ENCODE measurements around the gene SNTG2. TPM values are rescaled to one million over a fixed set of nuclear protein-coding genes. Genes with fewer than 3 reads are reported as not detected.
A peak's percentile ranks its signal among the peaks of the same experiment; 100 is the strongest.

The SNTG2 gene
- total and polyA plus RNA-seq, 4 donors: 1.5 to 4.2 (median 1.9) TPM

- whole genome bisulfite sequencing (ENCODE audit: insufficient coverage): 100% methylated on average over 1 of the region's 5 CpGs
- Histone ChIP-seq H3K36me3 (ENCODE audit: control insufficient read depth, insufficient read depth, low read length) (no peaks in the 10 kb centered on the region), H3K27ac (ENCODE audit: low read depth, low read length) (no peak overlapping the region), H3K4me3 (ENCODE audit: low read depth, low read length) (no peak overlapping the region), H3K4me1 (ENCODE audit: control insufficient read depth, insufficient read depth, low read length) (no peaks in the 10 kb centered on the region), H3K9me3 (ENCODE audit: control insufficient read depth, insufficient read depth, low read length) (no peaks in the 10 kb centered on the region), H3K27me3 (ENCODE audit: control insufficient read depth, insufficient read depth, low read length) (no peaks in the 10 kb centered on the region)
- no peak for DNase-seq (ENCODE audit: low read depth in 4 of 6, low spot score in 6 of 6)
These were observed 53.7 kb downstream of the SNTG2 start for GRCh38 chr2:1004398-1004797.

GRCh38 chr2:1010415-1010930 lies 59.8 kb downstream of the SNTG2 start:
- Histone ChIP-seq H3K36me3 (ENCODE audit: control insufficient read depth, insufficient read depth, low read length) (no peaks in the 10 kb centered on the region), H3K27ac (ENCODE audit: low read depth, low read length) (no peak overlapping the region), H3K4me3 (ENCODE audit: low read depth, low read length) (no peak overlapping the region), H3K9me3 (ENCODE audit: control insufficient read depth, insufficient read depth, low read length) (no peaks in the 10 kb centered on the region), H3K27me3 (ENCODE audit: control insufficient read depth, insufficient read depth, low read length) (no peaks in the 10 kb centered on the region), H3K4me1 (ENCODE audit: control insufficient read depth, insufficient read depth, low read length) (peaks cover 8% of the 10 kb centered on the region)
- 18% methylated on average over 7 of the region's 7 CpGs for WGBS (ENCODE audit: insufficient coverage)
- DNase-seq (ENCODE audit: low read depth in 4 of 6, low spot score in 6 of 6): peak in 3 of 6 donors; percentile 40 to 89 (median 88)

DNA sequence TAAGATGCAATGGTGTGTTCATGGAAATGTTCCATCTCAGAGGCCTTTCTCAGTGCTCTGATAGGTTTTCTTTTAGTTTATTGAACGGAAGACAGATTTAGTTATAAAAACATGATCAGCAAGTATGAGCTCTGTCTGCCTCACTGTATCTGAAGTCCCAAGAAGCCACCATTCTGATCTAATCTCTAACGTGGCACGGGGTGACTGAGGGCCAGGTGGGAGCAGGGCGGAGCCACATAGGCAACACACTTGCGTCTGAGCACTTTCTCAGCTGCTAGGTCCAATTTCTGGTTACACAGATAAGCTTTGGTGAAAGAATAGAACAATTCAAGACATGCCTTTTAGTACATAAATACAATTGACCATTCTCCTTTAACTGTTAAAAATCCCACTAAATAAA lies 60.4 kb downstream of the SNTG2 start:
- no peak overlapping the region for H3K4me3 ChIP-seq (ENCODE audit: low read depth, low read length)
- DNase-seq (ENCODE audit: low read depth in 4 of 6, low spot score in 6 of 6): no peak
- H3K27ac ChIP-seq (ENCODE audit: low read depth, low read length): no peak overlapping the region
- WGBS (ENCODE audit: insufficient coverage): 68% methylated on average over 5 of the region's 5 CpGs
- H3K9me3 ChIP-seq (ENCODE audit: control insufficient read depth, insufficient read depth, low read length): no peaks in the 10 kb centered on the region
- no peaks in the 10 kb centered on the region for H3K36me3 ChIP-seq (ENCODE audit: control insufficient read depth, insufficient read depth, low read length)
- no peaks in the 10 kb centered on the region for H3K27me3 ChIP-seq (ENCODE audit: control insufficient read depth, insufficient read depth, low read length)
- peaks cover 8% of the 10 kb centered on the region for H3K4me1 ChIP-seq (ENCODE audit: control insufficient read depth, insufficient read depth, low read length)

DNA sequence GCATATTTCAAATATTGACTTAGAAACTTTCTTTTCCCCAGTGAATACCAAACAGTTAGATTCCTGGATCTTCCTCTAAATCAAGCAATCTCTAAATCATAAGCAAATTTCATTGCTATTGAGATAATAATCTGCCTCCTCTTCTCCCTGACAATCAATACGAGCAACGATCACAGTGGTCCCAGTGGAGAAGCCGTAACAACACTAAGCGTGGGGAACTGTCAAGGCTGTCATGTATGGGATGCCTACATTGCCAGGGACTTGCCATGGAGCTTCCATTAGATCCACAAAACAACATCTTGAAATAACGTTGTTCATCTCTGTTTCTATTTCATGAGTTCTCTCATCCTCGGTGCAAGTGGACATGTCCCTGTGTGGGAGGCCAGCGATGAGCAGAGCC lies 61.3 kb downstream of the SNTG2 start:
- Histone ChIP-seq H3K27ac (ENCODE audit: low read depth, low read length) (no peak overlapping the region), H3K36me3 (ENCODE audit: control insufficient read depth, insufficient read depth, low read length) (no peaks in the 10 kb centered on the region)
- WGBS (ENCODE audit: insufficient coverage): 95% methylated on average over 3 of the region's 7 CpGs

GRCh38 chr2:1014802-1015201 lies 64.2 kb downstream of the SNTG2 start:
- no peak overlapping the region for H3K27ac ChIP-seq (ENCODE audit: low read depth, low read length)
- H3K36me3 ChIP-seq (ENCODE audit: control insufficient read depth, insufficient read depth, low read length): no peaks in the 10 kb centered on the region
- no peak for DNase-seq (ENCODE audit: low read depth in 4 of 6, low spot score in 6 of 6)
- no peaks in the 10 kb centered on the region for H3K27me3 ChIP-seq (ENCODE audit: control insufficient read depth, insufficient read depth, low read length)
- H3K4me1 ChIP-seq (ENCODE audit: control insufficient read depth, insufficient read depth, low read length): peaks cover 8% of the 10 kb centered on the region
- 82% methylated on average over 12 of the region's 12 CpGs for WGBS (ENCODE audit: insufficient coverage)
- no peaks in the 10 kb centered on the region for H3K9me3 ChIP-seq (ENCODE audit: control insufficient read depth, insufficient read depth, low read length)
- no peak overlapping the region for H3K4me3 ChIP-seq (ENCODE audit: low read depth, low read length)

More for the DNA sequence above, 61.3 kb downstream of the SNTG2 start:
- Histone ChIP-seq H3K27me3 (ENCODE audit: control insufficient read depth, insufficient read depth, low read length) (no peaks in the 10 kb centered on the region), H3K9me3 (ENCODE audit: control insufficient read depth, insufficient read depth, low read length) (no peaks in the 10 kb centered on the region), H3K4me1 (ENCODE audit: control insufficient read depth, insufficient read depth, low read length) (peaks cover 8% of the 10 kb centered on the region), H3K4me3 (ENCODE audit: low read depth, low read length) (no peak overlapping the region)
- DNase-seq (ENCODE audit: low read depth in 4 of 6, low spot score in 6 of 6): no peak

GRCh38 chr2:1016500-1016899 lies 65.9 kb downstream of the SNTG2 start:
- H3K4me3 ChIP-seq (ENCODE audit: low read depth, low read length): no peak overlapping the region
- DNase-seq (ENCODE audit: low read depth in 4 of 6, low spot score in 6 of 6): no peak
- no peaks in the 10 kb centered on the region for H3K4me1 ChIP-seq (ENCODE audit: control insufficient read depth, insufficient read depth, low read length)
- 98% methylated on average over 8 of the region's 8 CpGs for WGBS (ENCODE audit: insufficient coverage)
- H3K27me3 ChIP-seq (ENCODE audit: control insufficient read depth, insufficient read depth, low read length): no peaks in the 10 kb centered on the region
- H3K27ac ChIP-seq (ENCODE audit: low read depth, low read length): no peak overlapping the region
- H3K36me3 ChIP-seq (ENCODE audit: control insufficient read depth, insufficient read depth, low read length): no peaks in the 10 kb centered on the region
- no peaks in the 10 kb centered on the region for H3K9me3 ChIP-seq (ENCODE audit: control insufficient read depth, insufficient read depth, low read length)

- no peaks in the 10 kb centered on the region for H3K4me1 ChIP-seq (ENCODE audit: control insufficient read depth, insufficient read depth, low read length)
- WGBS (ENCODE audit: insufficient coverage): 100% methylated on average over 3 of the region's 6 CpGs
- H3K4me3 ChIP-seq (ENCODE audit: low read depth, low read length): no peak overlapping the region
- H3K36me3 ChIP-seq (ENCODE audit: control insufficient read depth, insufficient read depth, low read length): no peaks in the 10 kb centered on the region
- no peak for DNase-seq (ENCODE audit: low read depth in 4 of 6, low spot score in 6 of 6)
- no peaks in the 10 kb centered on the region for H3K9me3 ChIP-seq (ENCODE audit: control insufficient read depth, insufficient read depth, low read length)
- no peaks in the 10 kb centered on the region for H3K27me3 ChIP-seq (ENCODE audit: control insufficient read depth, insufficient read depth, low read length)
- H3K27ac ChIP-seq (ENCODE audit: low read depth, low read length): no peak overlapping the region
These were observed 67.2 kb downstream of the SNTG2 start for GRCh38 chr2:1017827-1018226.

GRCh38 chr2:1020206-1020605 lies 69.6 kb downstream of the SNTG2 start:
- Histone ChIP-seq H3K27me3 (ENCODE audit: control insufficient read depth, insufficient read depth, low read length) (no peaks in the 10 kb centered on the region), H3K36me3 (ENCODE audit: control insufficient read depth, insufficient read depth, low read length) (no peaks in the 10 kb centered on the region), H3K4me3 (ENCODE audit: low read depth, low read length) (no peak overlapping the region), H3K9me3 (ENCODE audit: control insufficient read depth, insufficient read depth, low read length) (no peaks in the 10 kb centered on the region), H3K27ac (ENCODE audit: low read depth, low read length) (no peak overlapping the region), H3K4me1 (ENCODE audit: control insufficient read depth, insufficient read depth, low read length) (no peaks in the 10 kb centered on the region)
- no peak for DNase-seq (ENCODE audit: low read depth in 4 of 6, low spot score in 6 of 6)
- no CpG with 5 or more reads among the region's 3 CpGs for WGBS (ENCODE audit: insufficient coverage)

DNA sequence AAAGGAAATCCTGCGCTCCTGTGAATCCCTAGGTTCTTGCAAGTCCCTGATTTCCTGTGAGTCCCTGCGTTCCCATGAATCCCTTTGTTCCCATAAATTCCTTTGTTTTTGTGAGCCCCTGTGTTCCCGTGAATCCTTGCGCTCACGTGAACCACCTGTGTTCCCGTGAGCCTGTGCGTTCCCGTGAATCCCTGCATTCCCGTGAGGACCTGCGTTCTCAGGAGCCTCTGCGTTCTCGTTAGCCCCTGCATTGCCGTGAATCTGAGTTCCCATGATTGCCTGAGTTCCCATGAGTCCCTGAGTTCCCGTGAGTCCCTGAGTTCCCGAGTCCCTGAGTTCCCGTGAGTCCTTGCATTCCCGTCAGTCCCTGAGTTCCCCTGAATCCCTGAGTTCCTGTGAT lies 71.5 kb downstream of the SNTG2 start:
- no peaks in the 10 kb centered on the region for H3K36me3 ChIP-seq (ENCODE audit: control insufficient read depth, insufficient read depth, low read length)
- DNase-seq (ENCODE audit: low read depth in 4 of 6, low spot score in 6 of 6): no peak
- H3K9me3 ChIP-seq (ENCODE audit: control insufficient read depth, insufficient read depth, low read length): no peaks in the 10 kb centered on the region
- no peaks in the 10 kb centered on the region for H3K27me3 ChIP-seq (ENCODE audit: control insufficient read depth, insufficient read depth, low read length)
- 98% methylated on average over 17 of the region's 17 CpGs for WGBS (ENCODE audit: insufficient coverage)
- H3K27ac ChIP-seq (ENCODE audit: low read depth, low read length): no peak overlapping the region
- peaks cover 5% of the 10 kb centered on the region for H3K4me1 ChIP-seq (ENCODE audit: control insufficient read depth, insufficient read depth, low read length)
- no peak overlapping the region for H3K4me3 ChIP-seq (ENCODE audit: low read depth, low read length)

DNA sequence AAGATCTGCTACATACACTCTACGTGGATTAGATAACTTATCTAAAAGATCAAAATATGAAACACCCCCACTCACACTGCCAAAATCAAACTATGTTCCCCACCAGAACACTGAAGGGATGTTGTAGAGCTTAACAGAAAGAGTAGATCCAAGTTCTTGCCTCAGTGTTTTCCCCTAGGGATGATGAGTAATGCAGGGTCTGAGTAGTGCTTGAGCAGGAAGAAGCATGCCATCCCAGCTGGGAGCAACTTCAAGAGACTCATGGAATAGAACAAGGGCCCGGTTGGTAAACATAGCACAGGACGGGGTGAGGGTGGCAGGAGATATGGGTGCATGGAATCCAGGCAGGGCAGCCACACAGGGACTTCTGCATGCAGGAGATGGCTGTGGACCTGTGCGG lies 74.3 kb downstream of the SNTG2 start:
- Histone ChIP-seq H3K4me1 (ENCODE audit: control insufficient read depth, insufficient read depth, low read length) (peaks cover 5% of the 10 kb centered on the region), H3K9me3 (ENCODE audit: control insufficient read depth, insufficient read depth, low read length) (no peaks in the 10 kb centered on the region), H3K27ac (ENCODE audit: low read depth, low read length) (no peak overlapping the region), H3K4me3 (ENCODE audit: low read depth, low read length) (no peak overlapping the region), H3K27me3 (ENCODE audit: control insufficient read depth, insufficient read depth, low read length) (no peaks in the 10 kb centered on the region), H3K36me3 (ENCODE audit: control insufficient read depth, insufficient read depth, low read length) (no peaks in the 10 kb centered on the region)
- DNase-seq (ENCODE audit: low read depth in 4 of 6, low spot score in 6 of 6): no peak
- WGBS (ENCODE audit: insufficient coverage): 95% methylated on average over 3 of the region's 4 CpGs

All from spinal cord (tissue), 10 donors.